ENCODE results near the gene LCMT2. TPM values are rescaled to one million over a fixed set of nuclear protein-coding genes. Genes with fewer than 3 reads are reported as not detected.

LCMT2 gene
- total and polyA plus RNA-seq, 10 of the 15 experiments (the other 5 are each of a cell fraction or from before 2014, with no cell fraction given), result 2.1 to 17.2 (median 14.9) TPM

- TF ChIP-seq CUX1 (IDR thresholded peaks at IDR 0.05; ENCODE audit: insufficient replicate concordance, low read depth, low read length) (no peak), GATAD2B (conservative IDR thresholded peaks at IDR 0.05; ENCODE audit: low read depth) (no peak), BRCA1 (IDR thresholded peaks at IDR 0.05; ENCODE audit: low read depth, low read length) (no peak), HDGF (IDR thresholded peaks at IDR 0.05) (no peak), FOS (IDR thresholded peaks at IDR 0.05; ENCODE audit: borderline replicate concordance, extremely low read depth, insufficient read length) (no peak)
- TF ChIP-seq, protein P1, sequence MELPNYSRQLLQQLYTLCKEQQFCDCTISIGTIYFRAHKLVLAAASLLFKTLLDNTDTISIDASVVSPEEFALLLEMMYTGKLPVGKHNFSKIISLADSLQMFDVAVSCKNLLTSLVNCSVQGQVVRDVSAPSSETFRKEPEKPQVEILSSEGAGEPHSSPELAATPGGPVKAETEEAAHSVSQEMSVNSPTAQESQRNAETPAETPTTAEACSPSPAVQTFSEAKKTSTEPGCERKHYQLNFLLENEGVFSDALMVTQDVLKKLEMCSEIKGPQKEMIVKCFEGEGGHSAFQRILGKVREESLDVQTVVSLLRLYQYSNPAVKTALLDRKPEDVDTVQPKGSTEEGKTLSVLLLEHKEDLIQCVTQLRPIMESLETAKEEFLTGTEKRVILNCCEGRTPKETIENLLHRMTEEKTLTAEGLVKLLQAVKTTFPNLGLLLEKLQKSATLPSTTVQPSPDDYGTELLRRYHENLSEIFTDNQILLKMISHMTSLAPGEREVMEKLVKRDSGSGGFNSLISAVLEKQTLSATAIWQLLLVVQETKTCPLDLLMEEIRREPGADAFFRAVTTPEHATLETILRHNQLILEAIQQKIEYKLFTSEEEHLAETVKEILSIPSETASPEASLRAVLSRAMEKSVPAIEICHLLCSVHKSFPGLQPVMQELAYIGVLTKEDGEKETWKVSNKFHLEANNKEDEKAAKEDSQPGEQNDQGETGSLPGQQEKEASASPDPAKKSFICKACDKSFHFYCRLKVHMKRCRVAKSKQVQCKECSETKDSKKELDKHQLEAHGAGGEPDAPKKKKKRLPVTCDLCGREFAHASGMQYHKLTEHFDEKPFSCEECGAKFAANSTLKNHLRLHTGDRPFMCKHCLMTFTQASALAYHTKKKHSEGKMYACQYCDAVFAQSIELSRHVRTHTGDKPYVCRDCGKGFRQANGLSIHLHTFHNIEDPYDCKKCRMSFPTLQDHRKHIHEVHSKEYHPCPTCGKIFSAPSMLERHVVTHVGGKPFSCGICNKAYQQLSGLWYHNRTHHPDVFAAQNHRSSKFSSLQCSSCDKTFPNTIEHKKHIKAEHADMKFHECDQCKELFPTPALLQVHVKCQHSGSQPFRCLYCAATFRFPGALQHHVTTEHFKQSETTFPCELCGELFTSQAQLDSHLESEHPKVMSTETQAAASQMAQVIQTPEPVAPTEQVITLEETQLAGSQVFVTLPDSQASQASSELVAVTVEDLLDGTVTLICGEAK (IDR thresholded peaks at IDR 0.05; ENCODE audit: borderline replicate concordance), result no peak
Observed at GRCh38 chr15:43299884-43300283, 30.5 kb downstream of the LCMT2 start (continued).

All from GM12878 (cell line).